HepG2 (cell line): ENCODE measurements around the gene ZDHHC7. TPM values are rescaled to one million over a fixed set of nuclear protein-coding genes. Genes with fewer than 3 reads are reported as not detected.

Experiments
- AHR ChIP-seq: IDR thresholded peaks from 2 replicates; pipeline ENCODE4 v1.6.1; 2018; ENCODE audit warnings: missing genetic modification reagents, missing compliant biosample characterization
- CENPX ChIP-seq: sonication (generic); formaldehyde crosslinking; IDR thresholded peaks from 2 replicates; pipeline ENCODE4 v1.9.0; 2021; ENCODE audit warnings: mild to moderate bottlenecking, missing genetic modification reagents, moderate library complexity
- GATA4 ChIP-seq: sonication (generic); IDR thresholded peaks from 2 replicates; pipeline ENCODE4 v1.6.1; 2016; ENCODE audit warnings: antibody characterized with exemption, low read depth, borderline replicate concordance
- GTF2F1 ChIP-seq: fragments of 150-350 bp; IDR thresholded peaks from 2 replicates; pipeline ENCODE4 v1.6.1; 2014; ENCODE audit warnings: low read length
- HMG20A ChIP-seq: IDR thresholded peaks from 2 replicates; pipeline ENCODE4 v1.6.1; 2016; ENCODE audit warnings: borderline replicate concordance
- MXD4 ChIP-seq: IDR thresholded peaks from 2 replicates; pipeline ENCODE4 v1.6.1; 2016; ENCODE audit warnings: mild to moderate bottlenecking, missing biosample characterization, missing genetic modification reagents
- NFIB ChIP-seq: sonication (generic); formaldehyde crosslinking; IDR thresholded peaks from 2 replicates; pipeline ENCODE4 v1.9.0; 2021; ENCODE audit warnings: missing genetic modification reagents, mild to moderate bottlenecking, borderline replicate concordance
- NR2C2 ChIP-seq: sonication (generic); formaldehyde crosslinking; IDR thresholded peaks from 2 replicates; pipeline ENCODE4 v1.4.0; 2020; ENCODE audit warnings: missing genetic modification reagents, mild to moderate bottlenecking, moderate library complexity, borderline replicate concordance
- RARA ChIP-seq: IDR thresholded peaks from 2 replicates; pipeline ENCODE4 v1.6.1; 2016; ENCODE audit warnings: missing genetic modification reagents, missing compliant biosample characterization
- REL ChIP-seq: sonication (generic); formaldehyde crosslinking; conservative IDR thresholded peaks from 2 replicates; pipeline ENCODE4 v1.8.0; 2022; ENCODE audit warnings: mild to moderate bottlenecking, missing genetic modification reagents, moderate library complexity
- REPIN1 ChIP-seq: sonication (generic); formaldehyde crosslinking; IDR thresholded peaks from 2 replicates; pipeline ENCODE4 v1.8.0; 2022; ENCODE audit warnings: missing genetic modification reagents, low read depth, mild to moderate bottlenecking, borderline replicate concordance
- WIZ ChIP-seq: sonication (generic); formaldehyde crosslinking; IDR thresholded peaks from 2 replicates; pipeline ENCODE4 v1.5.1; 2020; ENCODE audit warnings: mild to moderate bottlenecking, missing genetic modification reagents
- ZFP37 ChIP-seq: sonication (generic); formaldehyde crosslinking; IDR thresholded peaks from 2 replicates; pipeline ENCODE4 v1.4.0; 2020; ENCODE audit warnings: missing genetic modification reagents, borderline replicate concordance
- ZKSCAN8 ChIP-seq: IDR thresholded peaks from 2 replicates; pipeline ENCODE4 v1.6.1; 2016; ENCODE audit warnings: borderline replicate concordance, missing genetic modification reagents, missing compliant biosample characterization
- ZNF136 ChIP-seq: sonication (generic); formaldehyde crosslinking; IDR thresholded peaks from 2 replicates; pipeline ENCODE4 v1.8.1; 2022; ENCODE audit warnings: low read depth, mild to moderate bottlenecking, moderate library complexity, missing genetic modification reagents
- ZNF34 ChIP-seq: sonication (generic); formaldehyde crosslinking; IDR thresholded peaks from 2 replicates; pipeline ENCODE4 v1.4.0; 2020; ENCODE audit warnings: mild to moderate bottlenecking, missing genetic modification reagents, borderline replicate concordance
- ZNF772 ChIP-seq: sonication (generic); formaldehyde crosslinking; IDR thresholded peaks from 2 replicates; pipeline ENCODE4 v1.5.0; 2020; ENCODE audit warnings: mild to moderate bottlenecking, missing genetic modification reagents
- ZNF788 ChIP-seq: sonication (generic); formaldehyde crosslinking; IDR thresholded peaks from 2 replicates; pipeline ENCODE4 v1.5.0; 2020; ENCODE audit warnings: mild to moderate bottlenecking, missing genetic modification reagents, borderline replicate concordance
- ZNF878 ChIP-seq: sonication (generic); formaldehyde crosslinking; IDR thresholded peaks from 2 replicates; pipeline ENCODE4 v1.8.1; 2023; ENCODE audit warnings: mild to moderate bottlenecking, missing genetic modification reagents, moderate library complexity
- polyA plus RNA-seq, 8 experiments: library from polyadenylated mRNA; depleted of rRNA in 3 of 8; stranded (reverse) in 7 of 8; unstranded in 1 of 8; fragments of >200 nt; fragmentation: Illumina TruSeq in 4 of 8; extraction: Trizol in 4 of 8; gene quantifications; 2 replicates each; pipeline versions ENCODE4 v1.2.1 to v1.2.3, GENCODE V29; 2011 to 2016; ENCODE audit warnings: low read depth in 4 of 8, missing spikeins in 1 of 8, mixed read lengths in 1 of 8; ENCODE audit not compliant: insufficient read depth in 1 of 8
- total RNA-seq, 5 experiments: library from RNA; depleted of rRNA; stranded (reverse); fragments of >200 nt; fragmentation: Illumina TruSeq; extraction: Trizol; gene quantifications; 2 replicates each; pipeline ENCODE4 v1.2.3, GENCODE V29; 2016; ENCODE audit warnings: low read depth in 1 of 5
- TF ChIP-seq, protein P1 (sequence below): sonication (generic); formaldehyde crosslinking; IDR thresholded peaks from 2 replicates; pipeline ENCODE4 v1.4.0; 2020; ENCODE audit warnings: missing genetic modification reagents
- TF ChIP-seq, protein P2 (sequence below): sonication (generic); formaldehyde crosslinking; IDR thresholded peaks from 2 replicates; pipeline ENCODE4 v1.8.0; 2022; ENCODE audit warnings: mild to moderate bottlenecking, missing genetic modification reagents, borderline replicate concordance
- TF ChIP-seq, protein P3 (sequence below): sonication (generic); formaldehyde crosslinking; conservative IDR thresholded peaks from 2 replicates; pipeline ENCODE4 v1.5.0; 2020; ENCODE audit warnings: missing genetic modification reagents

ZDHHC7 gene
- total and polyA plus RNA-seq, 2 of the 13 experiments (the other 11 are each of a cell fraction or from before 2014, with no cell fraction given): 46.8 to 67.6 TPM

DNA sequence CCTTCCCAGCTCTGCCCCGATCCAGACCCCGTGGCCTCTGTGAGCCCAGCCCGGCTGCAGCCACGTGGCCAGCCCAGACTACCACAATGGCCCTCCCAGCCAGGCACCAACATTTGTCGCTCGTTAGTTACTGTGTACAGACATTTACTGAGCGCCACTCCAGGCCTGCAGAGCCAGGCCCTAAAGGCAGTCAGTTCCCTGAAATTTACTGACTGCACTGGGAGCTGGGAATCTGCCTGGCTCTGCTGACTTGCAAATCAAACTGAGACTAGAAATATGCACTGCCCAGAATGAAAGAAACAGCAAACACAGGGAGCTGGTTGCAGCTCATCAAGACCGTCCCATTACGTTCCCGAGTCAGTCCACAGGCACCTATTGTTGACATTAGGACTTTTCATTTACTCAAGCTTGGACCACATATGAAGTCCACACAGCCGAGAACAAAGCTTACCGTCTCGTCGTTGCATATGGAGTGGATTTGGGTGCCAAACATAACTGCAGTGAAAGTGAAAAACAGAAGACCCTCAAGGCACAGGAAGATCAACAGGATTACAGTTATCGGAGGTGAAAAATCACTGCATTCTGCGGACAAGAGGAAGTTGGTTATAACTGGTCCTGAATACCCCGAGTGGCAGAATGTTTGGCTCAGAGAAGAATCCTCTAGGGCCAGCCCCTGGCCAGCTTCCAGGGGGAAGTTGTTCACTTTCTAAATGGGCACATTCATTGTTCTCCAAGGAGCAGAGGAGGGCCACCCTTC, 34.5 kb downstream of the ZDHHC7 start (continued):
- TF ChIP-seq, protein P1, sequence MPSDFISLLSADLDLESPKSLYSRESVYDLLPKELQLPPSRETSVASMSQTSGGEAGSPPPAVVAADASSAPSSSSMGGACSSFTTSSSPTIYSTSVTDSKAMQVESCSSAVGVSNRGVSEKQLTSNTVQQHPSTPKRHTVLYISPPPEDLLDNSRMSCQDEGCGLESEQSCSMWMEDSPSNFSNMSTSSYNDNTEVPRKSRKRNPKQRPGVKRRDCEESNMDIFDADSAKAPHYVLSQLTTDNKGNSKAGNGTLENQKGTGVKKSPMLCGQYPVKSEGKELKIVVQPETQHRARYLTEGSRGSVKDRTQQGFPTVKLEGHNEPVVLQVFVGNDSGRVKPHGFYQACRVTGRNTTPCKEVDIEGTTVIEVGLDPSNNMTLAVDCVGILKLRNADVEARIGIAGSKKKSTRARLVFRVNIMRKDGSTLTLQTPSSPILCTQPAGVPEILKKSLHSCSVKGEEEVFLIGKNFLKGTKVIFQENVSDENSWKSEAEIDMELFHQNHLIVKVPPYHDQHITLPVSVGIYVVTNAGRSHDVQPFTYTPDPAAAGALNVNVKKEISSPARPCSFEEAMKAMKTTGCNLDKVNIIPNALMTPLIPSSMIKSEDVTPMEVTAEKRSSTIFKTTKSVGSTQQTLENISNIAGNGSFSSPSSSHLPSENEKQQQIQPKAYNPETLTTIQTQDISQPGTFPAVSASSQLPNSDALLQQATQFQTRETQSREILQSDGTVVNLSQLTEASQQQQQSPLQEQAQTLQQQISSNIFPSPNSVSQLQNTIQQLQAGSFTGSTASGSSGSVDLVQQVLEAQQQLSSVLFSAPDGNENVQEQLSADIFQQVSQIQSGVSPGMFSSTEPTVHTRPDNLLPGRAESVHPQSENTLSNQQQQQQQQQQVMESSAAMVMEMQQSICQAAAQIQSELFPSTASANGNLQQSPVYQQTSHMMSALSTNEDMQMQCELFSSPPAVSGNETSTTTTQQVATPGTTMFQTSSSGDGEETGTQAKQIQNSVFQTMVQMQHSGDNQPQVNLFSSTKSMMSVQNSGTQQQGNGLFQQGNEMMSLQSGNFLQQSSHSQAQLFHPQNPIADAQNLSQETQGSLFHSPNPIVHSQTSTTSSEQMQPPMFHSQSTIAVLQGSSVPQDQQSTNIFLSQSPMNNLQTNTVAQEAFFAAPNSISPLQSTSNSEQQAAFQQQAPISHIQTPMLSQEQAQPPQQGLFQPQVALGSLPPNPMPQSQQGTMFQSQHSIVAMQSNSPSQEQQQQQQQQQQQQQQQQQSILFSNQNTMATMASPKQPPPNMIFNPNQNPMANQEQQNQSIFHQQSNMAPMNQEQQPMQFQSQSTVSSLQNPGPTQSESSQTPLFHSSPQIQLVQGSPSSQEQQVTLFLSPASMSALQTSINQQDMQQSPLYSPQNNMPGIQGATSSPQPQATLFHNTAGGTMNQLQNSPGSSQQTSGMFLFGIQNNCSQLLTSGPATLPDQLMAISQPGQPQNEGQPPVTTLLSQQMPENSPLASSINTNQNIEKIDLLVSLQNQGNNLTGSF (CRISPR knock-in tag): no peak
- TF ChIP-seq ZKSCAN8 (CRISPR knock-in tag) (peak; percentile 29; the same call in 1 of the 2 replicates), REPIN1 (CRISPR knock-in tag) (peak; percentile 41; the same call in 1 of the 2 replicates), NFIB (CRISPR knock-in tag) (no peak), ZNF878 (CRISPR knock-in tag) (no peak), ZNF788 (CRISPR knock-in tag) (no peak), RARA (CRISPR knock-in tag) (peak; percentile 22), WIZ (CRISPR knock-in tag) (no peak), GATA4 (no peak), GTF2F1 (no peak), NR2C2 (CRISPR knock-in tag) (peak; percentile 30; the same call in 1 of the 2 replicates), ZNF772 (CRISPR knock-in tag) (no peak), AHR (CRISPR knock-in tag) (no peak), ZNF34 (no peak), HMG20A (CRISPR knock-in tag) (peak; percentile 76; the same call in 1 of the 2 replicates), REL (CRISPR knock-in tag) (no peak), ZFP37 (CRISPR knock-in tag) (0 out of 2 replicates have a peak, but pooled peaks have one; percentile 61), MXD4 (no peak), CENPX (CRISPR knock-in tag) (no peak), ZNF136 (CRISPR knock-in tag) (no peak)
- TF ChIP-seq, protein P2, sequence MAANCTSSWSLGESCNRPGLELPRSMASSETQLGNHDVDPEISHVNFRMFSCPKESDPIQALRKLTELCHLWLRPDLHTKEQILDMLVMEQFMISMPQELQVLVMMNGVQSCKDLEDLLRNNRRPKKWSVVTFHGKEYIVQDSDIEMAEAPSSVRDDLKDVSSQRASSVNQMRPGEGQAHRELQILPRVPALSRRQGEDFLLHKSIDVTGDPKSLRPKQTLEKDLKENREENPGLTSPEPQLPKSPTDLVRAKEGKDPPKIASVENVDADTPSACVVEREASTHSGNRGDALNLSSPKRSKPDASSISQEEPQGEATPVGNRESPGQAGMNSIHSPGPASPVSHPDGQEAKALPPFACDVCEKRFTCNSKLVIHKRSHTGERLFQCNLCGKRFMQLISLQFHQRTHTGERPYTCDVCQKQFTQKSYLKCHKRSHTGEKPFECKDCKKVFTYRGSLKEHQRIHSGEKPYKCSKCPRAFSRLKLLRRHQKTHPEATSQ (CRISPR knock-in tag): 0 out of 2 replicates have a peak, but pooled peaks have one; percentile 46
- TF ChIP-seq, protein P3, sequence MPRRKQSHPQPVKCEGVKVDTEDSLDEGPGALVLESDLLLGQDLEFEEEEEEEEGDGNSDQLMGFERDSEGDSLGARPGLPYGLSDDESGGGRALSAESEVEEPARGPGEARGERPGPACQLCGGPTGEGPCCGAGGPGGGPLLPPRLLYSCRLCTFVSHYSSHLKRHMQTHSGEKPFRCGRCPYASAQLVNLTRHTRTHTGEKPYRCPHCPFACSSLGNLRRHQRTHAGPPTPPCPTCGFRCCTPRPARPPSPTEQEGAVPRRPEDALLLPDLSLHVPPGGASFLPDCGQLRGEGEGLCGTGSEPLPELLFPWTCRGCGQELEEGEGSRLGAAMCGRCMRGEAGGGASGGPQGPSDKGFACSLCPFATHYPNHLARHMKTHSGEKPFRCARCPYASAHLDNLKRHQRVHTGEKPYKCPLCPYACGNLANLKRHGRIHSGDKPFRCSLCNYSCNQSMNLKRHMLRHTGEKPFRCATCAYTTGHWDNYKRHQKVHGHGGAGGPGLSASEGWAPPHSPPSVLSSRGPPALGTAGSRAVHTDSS: no peak
